ENCODE data around the gene RADIL. TPM values are rescaled to one million over a fixed set of nuclear protein-coding genes. Genes with fewer than 3 reads are reported as not detected.
A peak's percentile ranks its signal among the peaks of the same experiment; 100 is the strongest.

RADIL gene
- polyA plus RNA-seq, 3 donors: not detected

DNA sequence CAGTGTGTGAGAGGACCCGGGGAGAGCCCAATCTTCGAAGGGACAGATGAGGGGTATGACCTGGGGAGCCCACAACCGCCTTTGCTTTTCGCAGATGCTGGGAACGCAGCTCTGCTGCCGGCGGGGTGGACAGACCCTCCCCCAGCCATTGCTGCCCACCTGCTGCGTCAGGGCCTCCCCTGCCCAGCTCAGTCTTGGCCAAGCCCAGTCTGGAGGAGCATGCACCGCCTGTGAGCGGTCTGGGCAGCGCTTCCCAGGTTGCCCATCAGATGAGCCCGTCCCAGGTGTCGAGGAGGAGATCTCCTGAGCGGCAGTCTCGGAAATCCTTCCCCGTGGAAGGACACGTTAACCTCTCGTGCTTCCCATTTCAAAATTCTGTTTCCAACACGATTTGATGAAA is 125.4 kb downstream of the RADIL start:
- no peak overlapping the region for H3K4me3 ChIP-seq (replicated peaks in 1 of 3; ENCODE audit: low read depth in 2 of 3, low read length in 3 of 3)
- no peaks in the 10 kb centered on the region for H3K9me3 ChIP-seq (replicated peaks in 1 of 2; ENCODE audit: control insufficient read depth in 1 of 2, insufficient read depth in 1 of 2, low read length in 2 of 2)
- TF ChIP-seq, protein P1, sequence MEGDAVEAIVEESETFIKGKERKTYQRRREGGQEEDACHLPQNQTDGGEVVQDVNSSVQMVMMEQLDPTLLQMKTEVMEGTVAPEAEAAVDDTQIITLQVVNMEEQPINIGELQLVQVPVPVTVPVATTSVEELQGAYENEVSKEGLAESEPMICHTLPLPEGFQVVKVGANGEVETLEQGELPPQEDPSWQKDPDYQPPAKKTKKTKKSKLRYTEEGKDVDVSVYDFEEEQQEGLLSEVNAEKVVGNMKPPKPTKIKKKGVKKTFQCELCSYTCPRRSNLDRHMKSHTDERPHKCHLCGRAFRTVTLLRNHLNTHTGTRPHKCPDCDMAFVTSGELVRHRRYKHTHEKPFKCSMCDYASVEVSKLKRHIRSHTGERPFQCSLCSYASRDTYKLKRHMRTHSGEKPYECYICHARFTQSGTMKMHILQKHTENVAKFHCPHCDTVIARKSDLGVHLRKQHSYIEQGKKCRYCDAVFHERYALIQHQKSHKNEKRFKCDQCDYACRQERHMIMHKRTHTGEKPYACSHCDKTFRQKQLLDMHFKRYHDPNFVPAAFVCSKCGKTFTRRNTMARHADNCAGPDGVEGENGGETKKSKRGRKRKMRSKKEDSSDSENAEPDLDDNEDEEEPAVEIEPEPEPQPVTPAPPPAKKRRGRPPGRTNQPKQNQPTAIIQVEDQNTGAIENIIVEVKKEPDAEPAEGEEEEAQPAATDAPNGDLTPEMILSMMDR (IDR thresholded peaks at IDR 0.05): no peak
- H3K79me2 ChIP-seq (ENCODE audit: insufficient read depth, low read length): peaks cover 20% of the 10 kb centered on the region
- H3K27me3 Mint-ChIP-seq (ENCODE audit: low read depth in 3 of 3): peaks cover 0 to 3% (median 0%) of the 10 kb centered on the region in 3 donors
- no peak overlapping the region for H3K9ac ChIP-seq (ENCODE audit: insufficient read depth, low read length, poor library complexity, severe bottlenecking)
- intact Hi-C loops (cut with micrococcal nuclease): loop anchor here in 1 of 2 donors (10.0 kb wide), 1 partner anchor 143 kb away; no protein-coding TSS in a partner anchor
- H3K9me3 Mint-ChIP-seq: peaks cover 0 to 3% (median 0%) of the 10 kb centered on the region in 7 donors
- peaks cover 16% of the 10 kb centered on the region for H4K20me1 ChIP-seq (ENCODE audit: insufficient read depth, low read length)
- no peak overlapping the region for H3K4me2 ChIP-seq (replicated peaks; ENCODE audit: extremely low read depth, low read length, poor library complexity, severe bottlenecking)
- no peak overlapping the region for H2AFZ ChIP-seq (ENCODE audit: insufficient read depth, low read depth, low read length, poor library complexity, severe bottlenecking)
- no peak for DNase-seq
- no peak overlapping the region for H3K4me3 Mint-ChIP-seq
- H3K4me1 ChIP-seq (ENCODE audit: control insufficient read depth in 1 of 2, insufficient read depth in 2 of 2, low read length in 2 of 2): no peaks in the 10 kb centered on the region
- H3K27me3 ChIP-seq (ENCODE audit: control insufficient read depth in 2 of 2, insufficient read depth in 2 of 2, low read length in 2 of 2): no peaks in the 10 kb centered on the region
- 99% methylated on average over 18 of the region's 19 CpGs for WGBS (ENCODE audit: insufficient coverage)
- H3K27ac Mint-ChIP-seq: peak overlapping the region in 1 of 7 donors; percentile 50
- H3K4me1 Mint-ChIP-seq: peaks cover 5% of the 10 kb centered on the region
- peaks cover 79 to 91% of the 10 kb centered on the region in 2 donors for H3K36me3 ChIP-seq (replicated peaks in 1 of 2; ENCODE audit: control insufficient read depth in 1 of 2, insufficient read depth in 2 of 2, low read length in 2 of 2)
- no peak overlapping the region for H3K27ac ChIP-seq (ENCODE audit: low read depth in 1 of 2, low read length in 2 of 2)
- H3K36me3 Mint-ChIP-seq: peaks cover 68 to 90% of the 10 kb centered on the region in 2 donors

DNA sequence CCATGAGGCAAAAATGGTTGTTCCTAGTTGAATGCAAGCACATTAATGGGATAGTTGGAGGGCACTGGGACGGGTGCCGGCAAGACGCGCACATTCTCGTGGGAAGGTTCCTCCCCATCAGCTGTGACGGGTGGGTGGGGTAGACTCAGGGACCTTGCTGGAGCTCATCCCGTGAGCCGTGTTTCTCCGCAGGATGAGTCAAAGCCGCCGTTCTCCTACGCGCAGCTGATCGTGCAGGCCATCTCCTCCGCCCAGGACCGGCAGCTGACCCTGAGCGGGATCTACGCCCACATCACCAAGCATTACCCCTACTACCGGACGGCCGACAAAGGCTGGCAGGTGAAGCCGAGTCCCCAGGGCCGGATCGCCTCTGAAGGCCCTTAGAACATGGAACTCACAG is 128.5 kb downstream of the RADIL start:
- Histone ChIP-seq H3K9ac (ENCODE audit: insufficient read depth, low read length, poor library complexity, severe bottlenecking) (no peak overlapping the region), H4K20me1 (ENCODE audit: insufficient read depth, low read length) (peaks cover 35% of the 10 kb centered on the region), H3K9me3 (replicated peaks in 1 of 2; ENCODE audit: control insufficient read depth in 1 of 2, insufficient read depth in 1 of 2, low read length in 2 of 2) (no peaks in the 10 kb centered on the region), H3K27ac (ENCODE audit: low read depth in 1 of 2, low read length in 2 of 2) (no peak overlapping the region), H3K79me2 (ENCODE audit: insufficient read depth, low read length) (peaks cover 42% of the 10 kb centered on the region), H3K36me3 (replicated peaks in 1 of 2; ENCODE audit: control insufficient read depth in 1 of 2, insufficient read depth in 2 of 2, low read length in 2 of 2) (peaks cover 65 to 78% of the 10 kb centered on the region in 2 donors), H3K4me2 (replicated peaks; ENCODE audit: extremely low read depth, low read length, poor library complexity, severe bottlenecking) (no peak overlapping the region), H3K4me1 (ENCODE audit: control insufficient read depth in 1 of 2, insufficient read depth in 2 of 2, low read length in 2 of 2) (no peaks in the 10 kb centered on the region), H2AFZ (ENCODE audit: insufficient read depth, low read depth, low read length, poor library complexity, severe bottlenecking) (no peak overlapping the region), H3K27me3 (ENCODE audit: control insufficient read depth in 2 of 2, insufficient read depth in 2 of 2, low read length in 2 of 2) (no peaks in the 10 kb centered on the region), H3K4me3 (replicated peaks in 1 of 3; ENCODE audit: low read depth in 2 of 3, low read length in 3 of 3) (no peak overlapping the region)
- peaks cover 0 to 3% (median 0%) of the 10 kb centered on the region in 7 donors for H3K9me3 Mint-ChIP-seq
- peaks cover 0 to 1% (median 0%) of the 10 kb centered on the region in 3 donors for H3K27me3 Mint-ChIP-seq (ENCODE audit: low read depth in 3 of 3)
- TF ChIP-seq, protein P1 (IDR thresholded peaks at IDR 0.05): no peak
- H3K36me3 Mint-ChIP-seq: peaks cover 50 to 72% of the 10 kb centered on the region in 2 donors
- no peak overlapping the region for H3K4me3 Mint-ChIP-seq
- no peak for DNase-seq
- 99% methylated on average over 13 of the region's 24 CpGs for WGBS (ENCODE audit: insufficient coverage)
- intact Hi-C loops (cut with micrococcal nuclease): loop anchor here (1.0 to 10.0 kb wide), 2 partner anchors 140 to 144 kb away; no protein-coding TSS in a partner anchor
- no peak overlapping the region for H3K27ac Mint-ChIP-seq
- H3K4me1 Mint-ChIP-seq: peaks cover 5% of the 10 kb centered on the region
